A549 (cell line): ENCODE measurements around the gene ZNF710. TPM values are rescaled to one million over a fixed set of nuclear protein-coding genes. Genes with fewer than 3 reads are reported as not detected.

Source experiments
- ATAC-seq, 2 experiments: fragments of 200-7000 bp in 1 of 2; fragments of >200 bp in 1 of 2; cut with Nextera tagmentation in 1 of 2; cut with Tn5 transposase in 1 of 2; 3 replicates each; pipeline versions ENCODE4 v1.8.0 to v1.9.1; 2018 to 2020; ENCODE audit warnings: mild to moderate bottlenecking in 1 of 2, moderate library complexity in 1 of 2
- CTCF ChIA-PET: fragments of 300-600 bp; sonication (Branson Sonifier 250); formaldehyde crosslinking; extraction: SDS; loops from one replicate; lab custom pipeline; 2021; ENCODE audit warnings: antibody characterized with exemption, inconsistent platforms; lab: Yijun Ruan, JAX
- POLR2A ChIA-PET: fragments of 350-600 bp; formaldehyde crosslinking; extraction: SDS; loops from one replicate; lab custom pipeline; 2021; ENCODE audit warnings: antibody characterized with exemption, inconsistent platforms; lab: Yijun Ruan, JAX
- DNase-seq, 2 experiments: peaks; one replicate each; pipeline versions ENCODE4 v3.0.0 to v3.0.0-alpha.2; 2011 to 2016; ENCODE audit warnings: low read depth in 1 of 2, low spot score in 1 of 2
- FAIRE-seq: peaks from 2 replicates; lab custom pipeline; 2011; peaks lifted over from hg19 to GRCh38; lab: Jason Lieb, UNC
- H3K27ac ChIP-seq, 2 experiments: fragments of >200 bp; sonication (Bioruptor Twin); formaldehyde crosslinking; 3 replicates each; pipeline ENCODE4 v1.5.1; 2016 to 2017
- H3K4me1 ChIP-seq: fragments of >200 bp; sonication (Bioruptor Twin); formaldehyde crosslinking; 3 replicates; pipeline ENCODE4 v1.6.1; 2016
- H3K4me2 ChIP-seq: fragments of >200 bp; sonication (Bioruptor Twin); formaldehyde crosslinking; 3 replicates; pipeline ENCODE4 v1.6.1; 2016
- H3K4me3 ChIP-seq: fragments of >200 bp; sonication (Bioruptor Twin); formaldehyde crosslinking; 3 replicates; pipeline ENCODE4 v1.5.1; 2016
- H3K9me3 ChIP-seq: fragments of >200 bp; sonication (Bioruptor Twin); formaldehyde crosslinking; 3 replicates; pipeline ENCODE4 v1.6.1; 2016
- EHF ChIP-seq: fragments of 250-450 bp; sonication (Bioruptor Pico); IDR thresholded peaks from 2 replicates; pipeline ENCODE4 v1.5.0; 2020; ENCODE audit warnings: mild to moderate bottlenecking
- EHMT2 ChIP-seq: fragments of 200-600 bp; sonication (generic); IDR thresholded peaks from 2 replicates; pipeline ENCODE4 v1.6.1; 2016; ENCODE audit warnings: antibody characterized with exemption, low read depth, mild to moderate bottlenecking, moderate library complexity
- ESRRA ChIP-seq: fragments of 150-350 bp; IDR thresholded peaks from 2 replicates; pipeline ENCODE4 v1.6.1; 2014; ENCODE audit warnings: mild to moderate bottlenecking, low read length, borderline replicate concordance
- MAX ChIP-seq: IDR thresholded peaks from 2 replicates; pipeline ENCODE4 v1.6.1; 2012
- MAZ ChIP-seq: fragments of 150-350 bp; IDR thresholded peaks from 2 replicates; pipeline ENCODE4 v1.6.1; 2014; ENCODE audit warnings: antibody characterized with exemption, low read depth, low read length, borderline replicate concordance
- MYC ChIP-seq: IDR thresholded peaks from 2 replicates; pipeline ENCODE4 v1.6.1; 2012; ENCODE audit warnings: mild to moderate bottlenecking, inconsistent platforms, low read length, improper control_type of control experiment, borderline replicate concordance
- NR3C1 ChIP-seq: fragments of >200 bp; sonication (Bioruptor Twin); formaldehyde crosslinking; IDR thresholded peaks from 3 replicates; pipeline ENCODE4 v1.6.1; 2017
- POLR2A ChIP-seq: IDR thresholded peaks from 2 replicates; pipeline ENCODE4 v1.6.1; 2012; ENCODE audit warnings: mild to moderate bottlenecking, low read length
- RAD21 ChIP-seq, 2 experiments: fragments of >200 bp in 1 of 2; sonication (Bioruptor Twin) in 1 of 2; formaldehyde crosslinking in 1 of 2; IDR thresholded peaks in 1 of 2; conservative IDR thresholded peaks in 1 of 2; 2 replicates in 1 of 2; 3 replicates in 1 of 2; pipeline ENCODE4 v1.6.1; 2012 to 2018; ENCODE audit warnings: inconsistent platforms in 1 of 2
- RCOR1 ChIP-seq: fragments of 150-350 bp; IDR thresholded peaks from 2 replicates; pipeline ENCODE4 v1.6.1; 2014; ENCODE audit warnings: antibody characterized with exemption, low read length, low read depth
- REST ChIP-seq: fragments of 200-600 bp; sonication (generic); IDR thresholded peaks from 2 replicates; pipeline ENCODE4 v1.6.1; 2016; ENCODE audit warnings: antibody characterized with exemption, mild to moderate bottlenecking, moderate library complexity
- RFX5 ChIP-seq: fragments of 450-650 bp; IDR thresholded peaks from 2 replicates; pipeline ENCODE4 v1.7.1; 2014; ENCODE audit warnings: antibody characterized with exemption, mild to moderate bottlenecking, moderate library complexity
- RNF2 ChIP-seq: fragments of 200-600 bp; sonication (generic); IDR thresholded peaks from 2 replicates; pipeline ENCODE4 v1.6.1; 2016; ENCODE audit warnings: low read depth, mild to moderate bottlenecking, antibody characterized with exemption, moderate library complexity, borderline replicate concordance
- USF2 ChIP-seq: fragments of 450-650 bp; IDR thresholded peaks from 2 replicates; pipeline ENCODE4 v1.6.1; 2014; ENCODE audit warnings: antibody characterized with exemption
- ZNF302 ChIP-seq: fragments of 250-450 bp; sonication (Bioruptor Pico); IDR thresholded peaks from 2 replicates; pipeline ENCODE4 v1.9.0; 2021; ENCODE audit warnings: inconsistent platforms, mild to moderate bottlenecking, moderate library complexity
- WGBS: methylation state at CpG from one replicate; pipeline ENCODE4 v1.1.6; 2017; ENCODE audit errors: missing lambda C conversion rate; 5-methylcytosine and 5-hydroxymethylcytosine counted together
- polyA plus RNA-seq, 4 experiments: library from polyadenylated mRNA; depleted of rRNA in 3 of 4; stranded (reverse); fragments of >200 nt; fragmentation: RNase III in 1 of 4; extraction: RNeasy Plus Mini Kit Qiagen cat#74134 plus additional on column Dnase treatment in 1 of 4; gene quantifications; 2 replicates in 3 of 4; 3 replicates in 1 of 4; pipeline ENCODE4 v1.2.3, GENCODE V29; 2011 to 2017

ZNF710 gene
- polyA plus RNA-seq, 2 of the 4 experiments (the other 2 are of a cell fraction), result 2.6 to 7.8 TPM

GRCh38 chr15:90087454-90088154, 86.5 kb downstream of the ZNF710 start:
- FAIRE-seq, result no peak
- ATAC-seq, result peak; percentile 82 to 90
- Histone ChIP-seq H3K4me2 (peak overlapping the region; percentile 45), H3K27ac (0 out of 6 replicates have a peak overlapping the region, but pooled peaks of 1 of the 2 experiments have one; percentile 13), H3K4me3 (no peak overlapping the region), H3K4me1 (peaks cover 7% of the 10 kb centered on the region; the same call in 1 of the 3 replicates), H3K9me3 (no peaks in the 10 kb centered on the region)
- DNase-seq, result peak; percentile 82 to 85
- ChIA-PET POLR2A (interaction anchor here (0.5 to 2.1 kb wide), 6 partner anchors 7 to 194 kb away, joined by 3 to 16 read pairs (median 6); partner anchors contain the start of genes AP3S2, ARPIN, CIB1 and IDH2), CTCF (interaction anchor here (0.6 to 7.4 kb wide), 48 partner anchors 9 to 445 kb away, joined by 3 to 94 read pairs (median 4); partner anchors contain the start of genes AP3S2, CIB1, GDPGP1 and IDH2)
- 54% methylated on average over 20 of the region's 20 CpGs for WGBS
- peak; percentile 80 for TF ChIP-seq USF2
- no peak for TF ChIP-seq ZNF302 (CRISPR knock-in tag)
- TF ChIP-seq RAD21 (conservative IDR thresholded peaks at IDR 0.05 in 1 of 2, IDR thresholded peaks at IDR 0.05 in 1 of 2), result peak in 1 of 2 experiments; percentile 34; a peak in 2 of 5 replicates
- no peak for TF ChIP-seq MAX

GRCh38 chr15:90090226-90090848, 89.2 kb downstream of the ZNF710 start:
- FAIRE-seq (no peak), ATAC-seq (no peak), DNase-seq (no peak)
- Histone ChIP-seq H3K4me1 (peaks cover 7% of the 10 kb centered on the region; the same call in 1 of the 3 replicates), H3K4me3 (no peak overlapping the region), H3K9me3 (no peaks in the 10 kb centered on the region), H3K4me2 (no peak overlapping the region), H3K27ac (no peak overlapping the region)
- ChIA-PET POLR2A (no interaction called here), CTCF (interaction anchor here (0.6 to 2.8 kb wide), 6 partner anchors 13 to 330 kb away, joined by 3 to 7 read pairs (median 4); no protein-coding TSS in a partner anchor)
- WGBS, result 88% methylated on average over 9 of the region's 11 CpGs
- TF ChIP-seq RFX5 (no peak), EHMT2 (no peak), RCOR1 (no peak), EHF (CRISPR knock-in tag) (no peak), USF2 (no peak), MYC (no peak), RNF2 (no peak), NR3C1 (no peak), MAZ (no peak), POLR2A (no peak), REST (no peak), ESRRA (no peak), ZNF302 (CRISPR knock-in tag) (no peak)
